ENCODE results near the gene C16orf82.

The C16orf82 gene

DNA sequence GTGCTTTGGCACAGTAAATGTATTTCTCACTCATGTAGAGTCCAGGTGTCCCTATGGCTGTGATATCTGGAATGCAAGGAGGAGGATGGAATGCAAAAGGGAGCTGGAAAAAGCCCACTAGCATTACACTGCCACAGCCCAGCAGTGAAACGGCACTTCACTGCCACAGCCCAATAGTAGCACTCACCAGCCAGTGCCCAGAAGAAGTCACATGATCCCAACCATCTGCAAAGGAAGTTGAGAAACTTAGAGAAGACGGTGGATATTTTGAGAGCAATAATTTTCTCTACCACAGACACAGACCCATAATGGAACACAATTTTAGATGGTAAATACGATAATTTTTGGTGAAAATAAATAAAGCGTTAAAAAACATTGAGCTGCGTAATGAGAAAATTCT lies 51.8 kb downstream of the C16orf82 start:
- DNase-seq (ENCODE audit: low spot score): no peak
- no peak for TF ChIP-seq CTCF (IDR thresholded peaks at IDR 0.05; ENCODE audit: extremely low read depth, insufficient read depth, missing control alignments)
- in situ Hi-C loops (cut with MboI; ENCODE audit: low pct_unique_long_range_greater_than_20kb, low sequenced_read_pairs, unreplicated experiment): loop anchor here (25.0 kb wide), 1 partner anchor 1281 kb away; no protein-coding TSS in a partner anchor
